GM10248 (cell line): Measurements from ENCODE around the gene EFCAB6.

Experiments
- CTCF ChIA-PET: fragments of 300-600 bp; sonication (Branson Sonifier 250); formaldehyde crosslinking; extraction: SDS; loops from one replicate; lab custom pipeline; 2021; ENCODE audit warnings: antibody characterized with exemption; lab: Yijun Ruan, JAX
- POLR2A ChIA-PET: fragments of 350-650 bp; sonication (Branson Sonifier 250); formaldehyde crosslinking; extraction: SDS; loops from one replicate; lab custom pipeline; 2020; ENCODE audit warnings: antibody characterized with exemption; lab: Yijun Ruan, JAX
- DNase-seq: peaks from one replicate; pipeline ENCODE4 v3.0.0; 2012; ENCODE audit errors: extremely low spot score
- TF ChIP-seq, protein P1 (sequence below): IDR thresholded peaks from 2 replicates; pipeline ENCODE4 v1.5.1; 2012; ENCODE audit warnings: mild to moderate bottlenecking, low read depth; ENCODE audit errors: extremely low read depth, missing control alignments, control extremely low read depth

The EFCAB6 gene

DNA sequence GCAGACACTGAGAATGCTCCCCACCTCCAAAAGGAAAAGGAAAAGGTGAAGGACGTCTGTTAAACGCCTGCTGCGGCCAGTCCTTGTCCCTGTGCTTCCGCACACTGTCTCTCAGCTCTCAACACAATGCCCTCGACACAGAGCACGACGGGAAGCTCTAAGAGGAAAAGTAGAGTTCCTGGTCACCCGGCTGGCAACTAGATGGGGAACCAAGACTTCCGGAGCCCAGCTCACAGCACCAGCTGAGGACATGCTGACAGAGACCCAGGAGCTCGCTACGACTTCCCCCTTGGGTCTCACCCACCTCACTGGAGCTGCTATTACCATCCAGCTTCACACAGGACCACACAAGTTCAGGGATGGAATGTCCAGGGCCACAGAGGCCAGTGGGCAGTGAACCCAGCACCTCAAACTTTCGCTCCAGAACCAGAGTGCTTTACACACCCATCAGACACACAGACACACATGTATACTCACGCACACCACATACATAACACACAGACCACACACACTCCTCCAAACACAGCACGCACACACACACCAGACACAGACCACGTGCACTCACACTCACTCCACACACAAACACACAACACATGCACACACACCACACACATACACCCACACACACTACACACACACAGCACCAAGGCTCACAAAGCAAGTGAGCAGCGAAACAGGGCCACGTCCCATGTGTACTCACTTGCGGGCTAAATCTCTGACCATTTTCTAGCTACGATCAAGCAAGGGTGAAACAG, 40.6 kb upstream of the EFCAB6 start:
- ChIA-PET POLR2A (no interaction called here), CTCF (interaction anchor here (1.0 to 1.6 kb wide), 5 partner anchors 24 to 32 kb away, joined by 3 to 5 read pairs (median 4); no protein-coding TSS in a partner anchor)
- TF ChIP-seq, protein P1, sequence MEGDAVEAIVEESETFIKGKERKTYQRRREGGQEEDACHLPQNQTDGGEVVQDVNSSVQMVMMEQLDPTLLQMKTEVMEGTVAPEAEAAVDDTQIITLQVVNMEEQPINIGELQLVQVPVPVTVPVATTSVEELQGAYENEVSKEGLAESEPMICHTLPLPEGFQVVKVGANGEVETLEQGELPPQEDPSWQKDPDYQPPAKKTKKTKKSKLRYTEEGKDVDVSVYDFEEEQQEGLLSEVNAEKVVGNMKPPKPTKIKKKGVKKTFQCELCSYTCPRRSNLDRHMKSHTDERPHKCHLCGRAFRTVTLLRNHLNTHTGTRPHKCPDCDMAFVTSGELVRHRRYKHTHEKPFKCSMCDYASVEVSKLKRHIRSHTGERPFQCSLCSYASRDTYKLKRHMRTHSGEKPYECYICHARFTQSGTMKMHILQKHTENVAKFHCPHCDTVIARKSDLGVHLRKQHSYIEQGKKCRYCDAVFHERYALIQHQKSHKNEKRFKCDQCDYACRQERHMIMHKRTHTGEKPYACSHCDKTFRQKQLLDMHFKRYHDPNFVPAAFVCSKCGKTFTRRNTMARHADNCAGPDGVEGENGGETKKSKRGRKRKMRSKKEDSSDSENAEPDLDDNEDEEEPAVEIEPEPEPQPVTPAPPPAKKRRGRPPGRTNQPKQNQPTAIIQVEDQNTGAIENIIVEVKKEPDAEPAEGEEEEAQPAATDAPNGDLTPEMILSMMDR, result no peak
- no peak for DNase-seq

DNA sequence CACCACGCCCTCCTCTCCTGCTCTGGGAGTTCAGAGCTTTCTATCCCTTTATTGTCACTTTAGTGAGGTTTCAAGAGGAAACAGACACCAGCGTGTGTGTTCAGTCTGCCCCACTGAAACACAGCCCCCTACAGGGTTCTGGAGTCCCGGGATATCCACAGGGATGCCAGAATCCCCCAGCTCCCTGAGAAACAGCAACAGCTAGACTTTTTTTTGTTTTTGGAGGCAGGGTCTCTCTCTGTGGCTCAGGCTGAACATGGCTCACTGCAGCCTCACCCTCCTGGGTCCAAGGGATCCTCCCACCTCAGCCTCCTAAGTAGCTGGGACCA, 39.8 kb upstream of the EFCAB6 start:
- CTCF ChIA-PET, result interaction anchor here (1.0 to 1.3 kb wide), 2 partner anchors 25 to 33 kb away, joined by 3 to 4 read pairs; no protein-coding TSS in a partner anchor
- no peak for DNase-seq
- TF ChIP-seq, protein P1, result no peak
- POLR2A ChIA-PET, result no interaction called here

DNA sequence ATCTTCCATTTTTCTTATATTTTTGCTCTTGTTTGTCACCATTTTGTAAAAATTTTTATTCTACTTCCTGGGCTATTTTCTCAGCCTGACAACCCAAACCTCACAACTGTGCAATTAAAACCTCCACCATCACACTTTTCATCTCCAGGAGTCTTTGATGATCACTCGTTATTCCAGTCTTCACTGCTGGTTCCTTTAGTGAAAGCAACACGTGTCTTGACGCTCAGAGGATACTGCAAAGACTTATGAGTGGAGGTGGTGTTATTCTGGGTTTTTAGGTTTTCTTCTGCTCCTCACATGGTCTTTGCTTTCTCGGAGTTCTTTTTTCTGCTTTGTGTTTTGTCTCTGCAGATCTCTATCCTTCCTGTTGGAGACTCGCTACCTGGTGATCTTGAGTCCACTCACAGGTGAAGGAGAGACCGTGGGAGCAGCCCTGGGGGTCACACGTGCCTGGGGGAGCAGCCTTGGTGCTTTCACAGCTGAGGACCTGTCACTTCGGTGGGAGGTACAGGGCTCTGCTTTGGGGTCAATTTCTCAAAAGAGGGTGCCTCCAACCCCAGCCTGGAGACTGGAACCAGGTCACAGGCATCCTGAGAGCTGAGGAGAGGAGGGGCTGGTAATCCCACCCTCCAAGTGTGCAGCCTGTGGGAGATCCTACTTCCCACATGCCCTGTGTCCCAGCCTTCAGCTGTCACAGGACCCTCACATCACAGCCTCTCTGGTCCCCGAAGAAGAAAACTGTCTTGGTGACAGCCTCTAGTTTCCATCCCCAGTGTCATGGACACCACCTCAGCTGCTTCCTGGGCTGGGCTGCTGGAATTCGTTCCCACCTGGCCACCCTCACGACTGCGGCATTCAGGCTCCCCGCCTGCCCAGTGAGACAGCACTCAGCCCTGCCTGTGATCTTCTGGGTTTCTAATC, 39.2 kb upstream of the EFCAB6 start:
- TF ChIP-seq, protein P1, result no peak
- CTCF ChIA-PET, result interaction anchor here (0.6 to 1.3 kb wide), 3 partner anchors 25 to 34 kb away, joined by 3 to 4 read pairs (median 3); no protein-coding TSS in a partner anchor
- POLR2A ChIA-PET, result no interaction called here
- DNase-seq, result no peak

DNA sequence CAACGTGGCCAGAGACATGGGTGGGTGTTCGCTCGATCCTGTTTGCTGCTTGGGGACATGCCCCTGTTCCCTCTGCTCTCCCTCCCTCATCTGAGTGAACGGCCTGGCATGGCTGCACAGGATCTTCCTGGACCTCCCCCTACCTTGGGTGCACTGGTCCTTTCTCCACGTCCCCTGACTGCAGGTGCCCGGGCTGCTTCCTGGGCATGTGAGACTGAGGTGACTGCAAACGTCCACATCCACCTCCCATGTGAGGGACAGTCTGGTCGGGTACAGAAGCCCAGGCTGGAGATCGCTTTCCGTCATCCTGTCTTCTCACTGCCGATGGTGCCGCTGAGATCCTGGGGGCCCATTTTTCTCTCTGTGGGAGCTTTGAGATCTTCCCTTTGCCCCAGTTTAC, 38.4 kb upstream of the EFCAB6 start:
- CTCF ChIA-PET, result interaction anchor here (0.6 to 1.2 kb wide), 2 partner anchors 34 to 96 kb away, joined by 3 read pairs; no protein-coding TSS in a partner anchor
- POLR2A ChIA-PET, result no interaction called here
- TF ChIP-seq, protein P1, result no peak
- no peak for DNase-seq

DNA sequence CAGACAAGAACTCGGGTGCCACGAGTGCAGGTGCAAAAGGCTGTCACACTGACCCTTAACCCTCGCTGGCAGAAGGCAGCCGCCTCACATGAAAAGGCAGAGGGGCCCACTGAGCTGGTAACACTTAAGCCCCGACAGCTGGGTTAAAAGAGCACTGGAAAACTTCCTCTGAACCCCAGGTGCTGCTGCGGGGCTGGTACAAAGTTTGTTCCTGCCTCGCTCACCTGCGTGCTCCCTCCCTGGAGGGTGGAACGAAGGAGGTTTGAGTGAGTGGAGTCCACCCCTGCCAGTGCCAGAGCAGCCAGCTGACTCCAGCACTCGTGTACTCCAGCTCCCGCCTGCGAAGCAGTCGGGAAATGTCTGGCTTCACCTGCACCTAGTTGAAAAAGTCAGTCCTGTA, 37.6 kb upstream of the EFCAB6 start:
- TF ChIP-seq, protein P1, result no peak
- DNase-seq, result no peak
- ChIA-PET POLR2A (no interaction called here), CTCF (interaction anchor here (1.2 to 1.3 kb wide), 2 partner anchors 33 to 97 kb away, joined by 3 read pairs; no protein-coding TSS in a partner anchor)
